ENCODE data around the gene MIF4GD. TPM values are rescaled to one million over a fixed set of nuclear protein-coding genes. Genes with fewer than 3 reads are reported as not detected.

The MIF4GD gene
- total and polyA plus RNA-seq, 2 donors (not counting 1 experiment from before 2014, with no cell fraction given): 41.5 to 87.4 TPM

DNA sequence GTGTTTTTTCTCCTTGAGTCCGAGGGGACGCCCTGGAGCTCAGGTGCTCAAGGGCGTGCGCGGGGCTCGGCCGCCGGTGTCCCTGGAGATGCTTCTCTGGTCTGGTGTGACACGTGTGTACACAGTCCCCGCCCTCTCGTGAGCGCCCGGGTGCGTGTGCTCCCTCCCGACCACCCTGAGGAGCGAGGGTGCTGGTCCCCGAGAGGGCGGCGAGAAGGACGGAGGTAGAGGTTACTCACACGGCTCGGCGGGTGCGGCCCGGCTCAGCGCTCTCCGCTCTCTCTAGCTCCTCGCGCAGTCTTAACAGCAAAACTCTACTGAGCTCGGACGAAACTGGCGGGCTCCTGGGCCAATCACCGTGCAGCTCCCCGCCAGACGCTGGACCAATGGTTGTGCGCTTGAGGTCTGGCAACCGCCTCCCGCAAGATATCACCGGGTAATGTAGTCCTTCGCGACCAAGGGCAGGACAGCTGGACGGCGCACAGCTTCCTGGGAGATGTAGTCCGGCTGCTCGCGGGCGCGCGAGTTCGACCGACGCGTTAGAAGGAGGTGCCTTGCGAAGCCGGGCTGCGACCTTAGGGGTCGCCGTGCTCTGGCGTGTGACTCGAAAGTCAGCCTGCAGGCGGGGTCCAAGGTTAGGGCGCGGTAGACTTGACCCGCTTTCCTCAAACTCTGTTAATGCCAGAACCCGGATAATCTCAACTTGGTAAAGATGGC lies 18.2 kb upstream of the MIF4GD start, which contains the start of gene SLC25A19:
Gene SLC25A19, minus strand, starts transcription at position 319 of the 717 bp plus-strand sequence. CDS start 2,669 bp downstream, outside the sequence.
- no peaks in the 10 kb centered on the region for H3K9me3 ChIP-seq (ENCODE audit: control extremely low read depth in 1 of 3, control insufficient read depth in 2 of 3, insufficient read depth in 1 of 3, low read length in 2 of 3)
- peaks cover 38% of the 10 kb centered on the region for H3K79me2 ChIP-seq (ENCODE audit: control insufficient read depth, insufficient read depth, low read length)
- peak within 1 kb of the TSS; percentile 100 for H3K4me2 ChIP-seq (replicated peaks; ENCODE audit: low read depth, low read length, poor library complexity, severe bottlenecking)
- TF ChIP-seq CTCF (IDR thresholded peaks at IDR 0.05): no peak
- no peak for TF ChIP-seq EZH2 (IDR thresholded peaks at IDR 0.05; ENCODE audit: borderline replicate concordance, insufficient read depth, low read depth, low read length, poor library complexity, severe bottlenecking)
- Mint-ChIP-seq H3K4me3 (peak within 1 kb of the TSS; percentile 98), H3K4me1 (peaks cover 37% of the 10 kb centered on the region), H3K27ac (peak within 1 kb of the TSS; percentile 100), H3K27me3 (no peaks in the 10 kb centered on the region), H3K9me3 (ENCODE audit: insufficient read depth) (no peaks in the 10 kb centered on the region)
- intact Hi-C loops (cut with micrococcal nuclease): loop anchor here (1.0 to 2.0 kb wide), 8 partner anchors 8 to 300 kb away; partner anchors contain the start of genes GGA3, GRB2, LLGL2 and MIF4GD
- peaks cover 1 to 21% of the 10 kb centered on the region in 2 experiments for H3K36me3 ChIP-seq (replicated peaks in 1 of 2; ENCODE audit: control extremely low read depth in 1 of 2, control insufficient read depth in 1 of 2, extremely low read depth in 1 of 2, insufficient read depth in 2 of 2, low read length in 1 of 2)
- ATAC-seq (ENCODE audit: low read depth) (peak; percentile 84), DNase-seq (peak; percentile 98)
- H3K27me3 ChIP-seq (replicated peaks in 1 of 4; ENCODE audit: control extremely low read depth in 1 of 4, control insufficient read depth in 3 of 4, insufficient read depth in 4 of 4, low read length in 3 of 4): no peaks in the 10 kb centered on the region
- under 1% methylated on average over 61 of the region's 65 CpGs for WGBS (ENCODE audit: insufficient coverage)
- H3K27ac ChIP-seq (ENCODE audit: low read length in 2 of 2): peak within 1 kb of the TSS; percentile 90 to 98
- peak within 1 kb of the TSS; percentile 93 for H3K9ac ChIP-seq (ENCODE audit: low read length)
- peak within 1 kb of the TSS; percentile 95 for H2AFZ ChIP-seq (ENCODE audit: insufficient read depth, low read depth, low read length, poor library complexity, severe bottlenecking)
- ChIA-PET POLR2A (interaction anchor here (0.6 to 2.8 kb wide), 30 partner anchors 8 to 566 kb away, joined by 3 to 25 read pairs (median 4); partner anchors contain the start of genes FDXR, GGA3, GRB2 and MIF4GD), CTCF (interaction anchor here (0.6 to 5.2 kb wide), 45 partner anchors 9 to 331 kb away, joined by 3 to 79 read pairs (median 5); partner anchors contain the start of genes GGA3, GRB2, MIF4GD and MRPS7)
- peak within 1 kb of the TSS; percentile 77 to 88 (median 85) for H3K4me3 ChIP-seq (ENCODE audit: control extremely low read depth in 1 of 5, extremely low read depth in 1 of 5, insufficient read depth in 1 of 5, low read depth in 2 of 5, low read length in 4 of 5)
- H3K4me1 ChIP-seq (ENCODE audit: control insufficient read depth in 2 of 2, insufficient read depth in 2 of 2, low read length in 2 of 2): peaks cover 23 to 44% of the 10 kb centered on the region in 2 donors
- no peaks in the 10 kb centered on the region for H4K20me1 ChIP-seq (ENCODE audit: control insufficient read depth, insufficient read depth, low read length, poor library complexity, severe bottlenecking)

All from B cell (primary cell).